ENCODE data around the gene INPP5A.
A peak's percentile ranks its signal among the peaks of the same experiment; 100 is the strongest.

The INPP5A gene

GRCh38 chr10:132574288-132574687 lies 36.7 kb downstream of the INPP5A start:
- no peak for DNase-seq (ENCODE audit: low spot score)
- in situ Hi-C loops (cut with MboI; ENCODE audit: low sequenced_read_pairs, unreplicated experiment) = no loop called here
- no peak for TF ChIP-seq CTCF (IDR thresholded peaks at IDR 0.05; ENCODE audit: borderline replicate concordance, control extremely low read depth, extremely low read depth, insufficient read depth, missing control alignments)

GRCh38 chr10:132574783-132575319 lies 37.3 kb downstream of the INPP5A start:
- TF ChIP-seq CTCF (IDR thresholded peaks at IDR 0.05; ENCODE audit: borderline replicate concordance, control extremely low read depth, extremely low read depth, insufficient read depth, missing control alignments) = no peak

DNA sequence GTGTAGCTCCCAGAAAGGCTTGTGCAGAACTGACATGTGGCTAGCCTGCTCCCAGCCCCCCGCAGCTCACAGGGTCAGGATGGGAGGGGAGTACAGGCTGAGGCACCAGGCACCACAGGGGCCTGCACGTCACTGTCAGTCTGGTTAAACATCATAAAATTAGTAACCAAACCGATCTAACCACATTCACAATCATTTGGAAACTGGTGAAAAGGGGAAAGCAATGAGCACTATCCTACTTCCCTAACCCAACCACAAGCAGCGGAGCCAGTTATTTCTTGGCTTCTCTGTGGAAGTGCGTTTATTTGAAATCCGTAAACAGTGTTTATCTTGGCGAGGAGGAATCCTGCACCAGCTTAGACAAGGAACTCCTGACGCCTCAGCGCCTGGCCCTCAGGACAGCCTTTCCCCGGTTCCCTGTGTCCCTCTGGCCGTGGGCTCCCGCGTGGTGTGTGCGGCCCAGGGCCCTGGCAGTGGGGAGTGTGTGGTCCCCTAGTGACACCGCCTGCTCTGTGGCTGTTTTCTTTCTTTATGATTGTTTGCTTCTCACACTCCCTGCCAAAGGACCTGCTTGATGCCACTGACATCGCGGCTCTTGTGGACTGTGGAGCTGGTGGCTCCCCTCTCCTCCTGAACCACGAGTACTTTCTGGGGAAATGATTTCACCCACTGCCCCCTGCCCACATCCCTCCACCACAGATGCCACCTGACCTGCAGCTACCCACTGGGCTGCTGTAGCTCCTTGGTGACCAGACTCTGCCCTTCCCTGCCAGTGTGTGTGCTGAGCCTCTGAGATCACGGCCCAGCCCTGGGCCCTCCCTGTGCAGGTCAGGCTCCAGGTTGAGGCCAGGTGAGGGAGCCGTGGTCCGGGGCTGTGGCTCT lies 38.0 kb downstream of the INPP5A start:
- in situ Hi-C loops (cut with MboI; ENCODE audit: low sequenced_read_pairs, unreplicated experiment) = no loop called here
- TF ChIP-seq CTCF (IDR thresholded peaks at IDR 0.05; ENCODE audit: borderline replicate concordance, control extremely low read depth, extremely low read depth, insufficient read depth, missing control alignments) = no peak
- DNase-seq (ENCODE audit: low spot score) = peak; percentile 76

More at GRCh38 chr10:132574783-132575319, 37.3 kb downstream of the INPP5A start:
- in situ Hi-C loops (cut with MboI; ENCODE audit: low sequenced_read_pairs, unreplicated experiment) = no loop called here
- DNase-seq (ENCODE audit: low spot score) = no peak

DNA sequence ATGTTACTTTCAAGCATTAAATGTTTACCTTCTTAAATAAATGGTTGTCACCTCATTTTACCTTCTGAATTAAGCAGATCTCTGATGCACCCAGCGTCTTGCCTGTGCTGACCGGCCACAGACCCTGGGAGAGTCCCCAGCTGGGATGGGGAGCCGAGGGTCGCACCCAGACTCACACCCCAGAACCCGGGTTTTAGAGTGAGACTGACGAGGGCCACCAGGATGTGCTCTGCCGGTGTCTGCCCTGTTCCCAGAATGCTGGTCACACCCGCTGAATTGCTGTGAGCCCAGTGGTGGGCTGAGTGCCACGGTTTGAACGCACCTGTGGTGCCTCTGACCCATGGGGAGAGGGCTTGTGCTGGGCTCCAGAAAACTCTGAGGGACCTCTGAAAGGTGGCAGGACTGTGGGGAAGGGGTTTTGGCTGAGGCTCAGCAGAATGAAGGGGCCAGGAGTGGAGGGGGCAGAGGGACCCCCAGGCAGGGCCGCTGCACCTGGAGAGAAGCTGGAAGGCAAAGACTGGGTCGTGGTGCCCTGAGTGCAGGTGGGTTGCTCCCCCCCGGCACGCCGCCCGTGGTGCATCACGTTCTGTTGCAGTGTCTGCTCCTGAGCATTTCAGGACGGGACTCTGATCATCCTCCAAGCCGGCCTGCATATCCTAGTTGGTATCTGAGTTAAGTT lies 39.2 kb downstream of the INPP5A start:
- in situ Hi-C loops (cut with MboI; ENCODE audit: low sequenced_read_pairs, unreplicated experiment) = no loop called here

DNA sequence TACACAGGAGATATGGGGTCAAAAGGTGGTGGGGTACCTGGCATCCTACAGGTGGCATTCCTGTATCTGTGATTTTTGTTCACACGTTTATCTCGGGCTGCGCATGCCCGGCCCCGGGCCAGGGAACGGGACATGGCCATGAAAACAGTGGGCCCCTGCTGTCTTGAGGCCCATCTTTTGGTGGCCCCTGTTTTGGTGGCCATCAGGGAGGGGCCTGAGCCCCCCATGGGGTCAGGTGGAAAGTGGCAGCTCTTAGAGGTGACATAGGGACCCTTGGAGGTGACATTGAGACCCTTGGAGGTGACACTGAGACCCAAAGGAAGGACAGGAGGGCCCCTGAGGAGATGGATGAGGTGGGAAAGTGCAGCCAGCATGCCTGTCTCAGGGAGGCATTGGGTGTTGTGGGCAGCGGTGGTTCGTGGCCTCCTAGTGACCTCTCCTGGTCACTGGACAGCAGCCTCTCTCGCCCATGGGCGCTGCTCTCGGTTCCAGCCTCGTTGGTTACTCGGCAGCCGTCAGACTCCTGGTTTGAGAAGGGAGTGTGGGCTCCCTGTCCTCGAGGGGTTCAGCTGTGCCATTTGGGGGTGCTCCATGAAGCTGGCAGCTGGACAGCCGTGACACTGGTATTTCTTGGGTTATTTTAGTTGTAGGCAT lies 39.9 kb downstream of the INPP5A start:
- no peak for DNase-seq (ENCODE audit: low spot score)
- no peak for TF ChIP-seq CTCF (IDR thresholded peaks at IDR 0.05; ENCODE audit: borderline replicate concordance, control extremely low read depth, extremely low read depth, insufficient read depth, missing control alignments)
- in situ Hi-C loops (cut with MboI; ENCODE audit: low sequenced_read_pairs, unreplicated experiment) = no loop called here

More for the DNA sequence above, 39.2 kb downstream of the INPP5A start:
- no peak for DNase-seq (ENCODE audit: low spot score)
- TF ChIP-seq CTCF (IDR thresholded peaks at IDR 0.05; ENCODE audit: borderline replicate concordance, control extremely low read depth, extremely low read depth, insufficient read depth, missing control alignments) = no peak

- no peak for DNase-seq (ENCODE audit: low spot score)
- in situ Hi-C loops (cut with MboI; ENCODE audit: low sequenced_read_pairs, unreplicated experiment) = no loop called here
- no peak for TF ChIP-seq CTCF (IDR thresholded peaks at IDR 0.05; ENCODE audit: borderline replicate concordance, control extremely low read depth, extremely low read depth, insufficient read depth, missing control alignments)
These were observed 40.8 kb downstream of the INPP5A start for GRCh38 chr10:132578287-132578951.

All from GM13976 (cell line).